ENCODE measurements around the gene ZBTB42. TPM values are rescaled to one million over a fixed set of nuclear protein-coding genes. Genes with fewer than 3 reads are reported as not detected.

The ZBTB42 gene
- total and polyA plus RNA-seq, 2 of the 13 experiments (the other 11 are each of a cell fraction or from before 2014, with no cell fraction given): 2.8 to 4.2 TPM

DNA sequence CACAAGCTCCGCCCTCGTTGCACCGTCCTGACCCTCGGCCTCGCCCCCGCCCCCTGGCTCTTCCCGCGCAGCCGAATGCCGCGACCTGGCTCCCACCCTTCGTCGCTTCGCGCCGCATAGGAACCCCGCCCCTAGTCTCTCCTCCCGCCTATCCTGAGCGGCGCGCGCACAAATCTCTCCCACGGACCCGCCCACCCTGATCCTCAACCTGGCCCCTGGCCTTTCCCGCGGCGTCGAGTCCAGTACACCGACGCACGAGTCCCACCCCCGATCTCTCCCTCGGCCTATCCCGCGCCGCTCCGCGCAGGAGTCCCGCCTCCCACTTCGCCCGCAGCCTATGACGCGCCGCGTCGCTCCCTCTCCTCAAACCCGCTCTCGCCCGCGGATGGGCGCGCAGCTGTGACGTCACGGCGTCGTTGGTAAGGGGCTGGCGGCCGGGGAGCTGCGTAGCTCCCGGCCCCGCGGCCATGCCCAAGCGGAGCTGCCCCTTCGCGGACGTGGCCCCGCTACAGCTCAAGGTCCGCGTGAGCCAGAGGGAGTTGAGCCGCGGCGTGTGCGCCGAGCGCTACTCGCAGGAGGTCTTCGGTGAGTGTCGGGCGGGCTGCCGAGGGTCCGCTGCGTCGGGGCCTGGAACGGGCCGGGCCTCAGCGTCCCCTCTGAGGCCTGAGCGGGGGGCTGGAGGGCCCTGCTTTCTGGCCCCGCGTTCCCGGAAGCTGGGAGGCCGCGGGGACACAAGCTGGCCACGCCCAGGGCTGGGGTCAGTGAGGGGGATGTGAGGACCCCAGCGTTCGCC lies 48.0 kb upstream of the ZBTB42 start, which contains the start of gene SIVA1 (continued):
- TF ChIP-seq, protein P1, sequence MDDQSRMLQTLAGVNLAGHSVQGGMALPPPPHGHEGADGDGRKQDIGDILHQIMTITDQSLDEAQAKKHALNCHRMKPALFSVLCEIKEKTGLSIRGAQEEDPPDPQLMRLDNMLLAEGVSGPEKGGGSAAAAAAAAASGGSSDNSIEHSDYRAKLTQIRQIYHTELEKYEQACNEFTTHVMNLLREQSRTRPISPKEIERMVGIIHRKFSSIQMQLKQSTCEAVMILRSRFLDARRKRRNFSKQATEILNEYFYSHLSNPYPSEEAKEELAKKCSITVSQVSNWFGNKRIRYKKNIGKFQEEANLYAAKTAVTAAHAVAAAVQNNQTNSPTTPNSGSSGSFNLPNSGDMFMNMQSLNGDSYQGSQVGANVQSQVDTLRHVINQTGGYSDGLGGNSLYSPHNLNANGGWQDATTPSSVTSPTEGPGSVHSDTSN (CRISPR knock-in tag; IDR thresholded peaks at IDR 0.05; ENCODE audit: borderline replicate concordance): no peak
- no peak; the same call in 1 of the 2 replicates for TF ChIP-seq PITX1 (CRISPR knock-in tag; IDR thresholded peaks at IDR 0.05)
- TF ChIP-seq ZNF326 (CRISPR knock-in tag; IDR thresholded peaks at IDR 0.05; ENCODE audit: borderline replicate concordance): peak; percentile 87
- TF ChIP-seq RELA (CRISPR knock-in tag; IDR thresholded peaks at IDR 0.05): no peak
- TF ChIP-seq NFIB (CRISPR knock-in tag; IDR thresholded peaks at IDR 0.05; ENCODE audit: borderline replicate concordance): no peak
- TF ChIP-seq, protein P2, sequence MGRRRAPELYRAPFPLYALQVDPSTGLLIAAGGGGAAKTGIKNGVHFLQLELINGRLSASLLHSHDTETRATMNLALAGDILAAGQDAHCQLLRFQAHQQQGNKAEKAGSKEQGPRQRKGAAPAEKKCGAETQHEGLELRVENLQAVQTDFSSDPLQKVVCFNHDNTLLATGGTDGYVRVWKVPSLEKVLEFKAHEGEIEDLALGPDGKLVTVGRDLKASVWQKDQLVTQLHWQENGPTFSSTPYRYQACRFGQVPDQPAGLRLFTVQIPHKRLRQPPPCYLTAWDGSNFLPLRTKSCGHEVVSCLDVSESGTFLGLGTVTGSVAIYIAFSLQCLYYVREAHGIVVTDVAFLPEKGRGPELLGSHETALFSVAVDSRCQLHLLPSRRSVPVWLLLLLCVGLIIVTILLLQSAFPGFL (CRISPR knock-in tag; IDR thresholded peaks at IDR 0.05): no peak
- TF ChIP-seq, protein P3, sequence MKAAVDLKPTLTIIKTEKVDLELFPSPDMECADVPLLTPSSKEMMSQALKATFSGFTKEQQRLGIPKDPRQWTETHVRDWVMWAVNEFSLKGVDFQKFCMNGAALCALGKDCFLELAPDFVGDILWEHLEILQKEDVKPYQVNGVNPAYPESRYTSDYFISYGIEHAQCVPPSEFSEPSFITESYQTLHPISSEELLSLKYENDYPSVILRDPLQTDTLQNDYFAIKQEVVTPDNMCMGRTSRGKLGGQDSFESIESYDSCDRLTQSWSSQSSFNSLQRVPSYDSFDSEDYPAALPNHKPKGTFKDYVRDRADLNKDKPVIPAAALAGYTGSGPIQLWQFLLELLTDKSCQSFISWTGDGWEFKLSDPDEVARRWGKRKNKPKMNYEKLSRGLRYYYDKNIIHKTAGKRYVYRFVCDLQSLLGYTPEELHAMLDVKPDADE (CRISPR knock-in tag; IDR thresholded peaks at IDR 0.05): peak; percentile 79; the same call in 1 of the 2 replicates
- 0 out of 2 replicates have a peak, but pooled peaks have one; percentile 51 for TF ChIP-seq ATF2 (CRISPR knock-in tag; IDR thresholded peaks at IDR 0.05)
- TF ChIP-seq HDAC2 (CRISPR knock-in tag; IDR thresholded peaks at IDR 0.05): peak; percentile 44
- TF ChIP-seq ZNF354B (CRISPR knock-in tag; IDR thresholded peaks at IDR 0.05): no peak
- no peak for TF ChIP-seq ZBTB38 (CRISPR knock-in tag; IDR thresholded peaks at IDR 0.05)

All from HepG2 (cell line).